Limb (tissue), 2 donors: ENCODE measurements around the gene KIF2C.
"Not testable (repeated sequence)": the region's sequence is repeated elsewhere in the genome, so short reads cannot be mapped to it uniquely, and the experiment has no call there.

Experiments used
- DNase-seq, 2 donors: peaks; one replicate each; pipeline ENCODE4 v3.0.0-alpha.2; 2016; ENCODE audit errors: extremely low spot score in 2 of 2

KIF2C gene

DNA sequence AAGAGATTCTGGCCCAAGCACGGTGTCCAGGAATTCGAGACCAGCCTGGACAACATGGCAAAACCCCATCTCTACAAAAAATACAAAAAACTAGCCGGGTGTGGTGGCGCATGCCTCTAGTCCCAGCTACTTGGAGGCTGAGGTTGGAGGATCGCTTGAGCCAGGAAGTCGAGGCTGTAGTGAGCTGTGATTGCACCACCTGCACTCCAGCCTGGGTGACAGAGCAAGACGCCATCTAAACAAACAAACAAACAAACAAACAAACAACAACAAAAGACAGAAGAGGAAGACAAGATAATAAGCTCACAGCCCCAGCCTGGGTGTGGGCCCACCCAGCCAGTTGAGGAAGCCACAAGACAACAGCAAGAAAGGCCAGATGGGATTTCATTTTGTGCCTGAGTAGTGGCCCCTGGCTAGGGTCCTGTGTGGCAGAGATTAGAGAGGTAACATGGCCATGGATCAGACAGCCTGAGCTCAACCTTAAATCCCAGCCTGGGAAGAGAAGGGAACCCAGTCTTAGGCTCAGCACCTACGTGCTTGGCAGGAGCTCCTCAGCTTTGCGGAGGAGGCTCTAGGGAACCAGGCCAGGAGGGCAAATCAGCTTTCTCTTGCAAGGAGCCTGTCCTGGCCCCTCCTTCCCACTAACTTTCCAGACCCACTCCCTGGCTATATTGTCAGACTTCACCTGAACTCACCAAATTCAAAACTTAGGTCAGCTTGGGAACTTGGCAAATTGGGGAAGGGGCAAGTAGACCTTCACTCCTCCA, 53.3 kb downstream of the KIF2C start:
- DNase-seq: no peak

DNA sequence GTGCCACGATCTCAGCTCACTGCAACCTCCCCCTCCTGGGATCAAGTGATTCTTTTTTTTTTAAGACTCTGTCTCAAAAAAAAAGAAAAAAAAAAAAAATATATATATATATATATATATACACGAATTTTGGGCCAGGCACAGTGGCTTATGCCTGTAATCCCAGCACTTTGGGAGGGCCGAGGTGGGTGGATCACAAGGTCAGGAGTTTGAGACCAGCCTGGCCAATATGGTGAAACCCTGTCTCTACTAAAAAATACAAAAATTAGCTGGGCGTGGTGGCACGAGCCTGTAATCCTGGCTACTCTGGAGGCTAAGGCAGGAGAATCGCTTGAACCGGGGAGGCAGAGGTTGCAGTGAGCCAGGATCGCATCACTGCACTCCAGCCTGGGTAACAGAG, 58.2 kb downstream of the KIF2C start:
- DNase-seq: not testable (repeated sequence)

DNA sequence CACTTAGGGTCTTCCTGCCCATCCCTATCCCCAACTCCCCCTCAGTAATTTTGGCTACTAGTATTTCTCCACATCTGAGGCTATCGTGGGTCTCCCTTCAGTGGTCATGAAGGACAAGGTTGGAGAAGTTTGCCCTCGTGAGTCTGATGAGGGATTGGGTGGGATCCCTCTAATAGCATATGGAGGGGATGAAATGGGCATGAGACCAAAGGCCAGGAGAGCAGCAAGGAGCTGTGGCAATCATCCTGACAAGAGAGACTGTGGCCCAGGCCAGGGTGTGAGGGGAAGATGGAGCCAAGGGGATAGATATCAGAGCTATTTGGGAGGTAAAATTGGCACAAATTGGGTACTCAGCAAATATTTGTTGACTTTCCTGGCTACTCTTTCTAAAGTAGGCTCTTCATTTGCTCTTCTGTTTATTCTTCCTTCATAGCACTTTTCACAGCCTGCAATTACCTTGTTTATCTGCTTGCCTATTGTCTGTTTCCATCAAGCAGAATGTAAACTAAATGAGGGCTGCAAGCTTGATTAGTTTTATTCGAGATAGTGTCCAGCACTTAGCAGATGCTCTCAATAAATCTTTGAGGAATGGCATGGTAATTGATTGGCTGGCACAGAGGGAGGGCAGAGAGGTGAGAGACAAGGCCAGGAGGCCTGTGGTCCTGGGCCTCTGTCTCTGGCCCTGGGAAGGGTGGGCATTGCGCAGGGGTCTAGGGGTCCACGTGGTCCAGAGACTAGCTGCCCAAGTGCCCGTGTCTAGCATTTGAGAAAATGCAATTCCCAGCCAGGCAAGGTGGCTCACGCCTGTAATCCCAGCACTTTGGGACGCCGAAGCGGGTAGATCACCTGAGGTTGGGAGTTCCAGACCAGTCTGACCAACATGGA, 59.1 kb downstream of the KIF2C start:
- DNase-seq: no peak

DNA sequence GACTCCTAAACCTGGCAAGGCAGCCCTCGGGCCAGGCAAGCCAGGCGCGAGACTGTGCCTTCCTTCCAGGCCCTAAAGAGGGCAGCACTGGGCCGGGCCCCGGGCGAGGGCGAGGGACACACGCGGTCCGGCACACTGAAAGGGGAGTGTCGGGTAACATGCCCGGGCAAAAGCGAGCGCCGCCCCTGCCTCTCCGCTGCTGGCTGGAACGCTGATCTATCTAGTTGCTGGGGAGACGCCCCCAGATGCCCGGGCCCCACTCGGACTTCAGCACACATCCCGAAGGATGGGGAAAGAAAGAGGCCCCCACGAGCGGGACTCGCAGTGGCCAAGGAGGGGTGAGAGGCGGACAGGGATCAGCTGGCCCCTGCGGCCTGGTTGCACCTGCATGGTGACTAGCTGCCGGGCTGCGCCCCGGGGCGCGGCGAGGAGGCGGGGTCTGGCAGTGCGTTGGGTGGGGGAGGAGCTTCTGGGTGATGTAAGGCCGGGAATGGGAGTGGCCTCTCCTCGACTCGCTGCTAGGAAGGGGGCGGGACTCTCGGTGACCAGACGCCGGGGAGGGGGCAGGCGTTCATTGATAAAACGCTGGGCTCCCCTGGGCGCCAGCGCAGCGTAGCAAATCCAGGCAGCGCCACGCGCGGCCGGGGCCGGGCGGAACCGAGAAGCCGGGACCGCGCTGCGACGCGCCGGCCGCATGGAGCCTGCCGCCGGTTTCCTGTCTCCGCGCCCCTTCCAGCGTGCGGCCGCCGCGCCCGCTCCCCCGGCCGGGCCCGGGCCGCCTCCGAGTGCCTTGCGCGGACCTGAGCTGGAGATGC, 60.3 kb downstream of the KIF2C start, which contains the start of gene PLK3:
Gene PLK3, plus strand, starts transcription at position 608 of the 815 bp plus-strand sequence. Its CDS starts 87 bp downstream, at position 695.
- DNase-seq: peak; percentile 97 to 99

DNA sequence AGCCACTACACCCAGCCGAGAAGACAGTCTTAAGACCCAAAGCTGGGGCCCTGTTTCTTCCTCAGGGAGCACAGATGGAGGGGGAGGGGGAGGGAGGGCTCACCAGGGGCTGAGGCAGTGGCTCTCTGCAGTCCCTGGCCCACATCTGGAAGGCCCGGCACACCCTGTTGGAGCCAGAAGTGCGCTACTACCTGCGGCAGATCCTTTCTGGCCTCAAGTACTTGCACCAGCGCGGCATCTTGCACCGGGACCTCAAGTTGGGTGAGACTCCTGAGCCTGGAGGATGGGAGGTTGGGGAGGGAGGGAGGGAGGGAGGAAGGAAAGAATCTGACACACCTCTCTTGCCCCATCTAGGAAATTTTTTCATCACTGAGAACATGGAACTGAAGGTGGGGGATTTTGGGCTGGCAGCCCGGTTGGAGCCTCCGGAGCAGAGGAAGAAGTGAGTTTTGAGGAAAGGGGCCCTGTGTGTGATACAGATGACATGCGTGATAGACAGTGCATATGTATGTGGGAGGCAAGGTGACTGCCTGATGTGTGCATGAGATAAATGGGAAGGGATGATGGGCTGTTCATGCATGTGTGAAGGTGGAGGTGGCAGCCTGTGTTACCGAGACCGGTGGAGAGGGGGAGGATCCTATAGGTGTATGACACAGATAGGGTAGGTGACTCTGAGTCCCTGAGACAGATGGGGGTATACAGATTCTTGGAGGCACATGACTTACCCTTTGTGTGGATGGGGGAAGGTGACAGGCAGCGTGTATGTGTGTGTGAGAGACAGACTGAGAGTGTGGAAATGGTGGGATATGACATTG, 62.1 kb downstream of the KIF2C start:
- peak in 1 of 2 donors; percentile 44 for DNase-seq

DNA sequence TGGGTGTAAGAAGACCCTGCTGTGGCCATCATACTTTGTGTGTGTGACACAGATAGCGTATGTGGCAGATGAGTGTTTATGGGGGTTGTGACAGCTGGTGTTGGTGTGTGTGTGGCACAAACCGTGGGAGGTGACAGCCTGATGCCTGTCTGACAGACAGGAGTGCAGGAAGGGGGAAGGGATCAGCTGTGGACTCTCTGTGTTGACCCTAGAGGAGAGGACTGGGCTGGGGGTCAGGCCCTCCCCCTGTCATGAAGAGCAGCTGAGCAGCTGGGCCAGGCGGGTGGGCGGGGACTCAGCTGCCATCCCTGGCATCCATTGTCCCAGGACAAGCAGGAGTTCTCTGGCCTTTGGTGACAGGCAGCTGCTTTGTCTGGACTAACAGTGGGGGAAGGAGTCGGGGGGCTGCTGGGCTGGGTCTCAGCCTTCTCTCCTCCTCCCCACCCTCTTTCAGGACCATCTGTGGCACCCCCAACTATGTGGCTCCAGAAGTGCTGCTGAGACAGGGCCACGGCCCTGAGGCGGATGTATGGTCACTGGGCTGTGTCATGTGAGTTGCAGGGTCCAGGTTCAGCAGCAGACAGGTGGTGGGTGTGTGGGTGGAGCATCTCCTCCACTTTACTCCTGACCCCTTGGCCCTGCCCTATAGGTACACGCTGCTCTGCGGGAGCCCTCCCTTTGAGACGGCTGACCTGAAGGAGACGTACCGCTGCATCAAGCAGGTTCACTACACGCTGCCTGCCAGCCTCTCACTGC, 62.8 kb downstream of the KIF2C start:
- DNase-seq: peak in 1 of 2 donors; percentile 66

DNA sequence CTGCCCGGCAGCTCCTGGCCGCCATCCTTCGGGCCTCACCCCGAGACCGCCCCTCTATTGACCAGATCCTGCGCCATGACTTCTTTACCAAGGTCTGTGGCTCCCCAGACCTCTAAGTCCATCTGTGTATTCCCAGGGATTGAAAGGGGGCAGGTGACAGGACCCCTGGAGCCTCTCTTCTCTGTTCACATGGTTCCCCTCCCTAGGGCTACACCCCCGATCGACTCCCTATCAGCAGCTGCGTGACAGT, 63.4 kb downstream of the KIF2C start:
- no peak for DNase-seq

DNA sequence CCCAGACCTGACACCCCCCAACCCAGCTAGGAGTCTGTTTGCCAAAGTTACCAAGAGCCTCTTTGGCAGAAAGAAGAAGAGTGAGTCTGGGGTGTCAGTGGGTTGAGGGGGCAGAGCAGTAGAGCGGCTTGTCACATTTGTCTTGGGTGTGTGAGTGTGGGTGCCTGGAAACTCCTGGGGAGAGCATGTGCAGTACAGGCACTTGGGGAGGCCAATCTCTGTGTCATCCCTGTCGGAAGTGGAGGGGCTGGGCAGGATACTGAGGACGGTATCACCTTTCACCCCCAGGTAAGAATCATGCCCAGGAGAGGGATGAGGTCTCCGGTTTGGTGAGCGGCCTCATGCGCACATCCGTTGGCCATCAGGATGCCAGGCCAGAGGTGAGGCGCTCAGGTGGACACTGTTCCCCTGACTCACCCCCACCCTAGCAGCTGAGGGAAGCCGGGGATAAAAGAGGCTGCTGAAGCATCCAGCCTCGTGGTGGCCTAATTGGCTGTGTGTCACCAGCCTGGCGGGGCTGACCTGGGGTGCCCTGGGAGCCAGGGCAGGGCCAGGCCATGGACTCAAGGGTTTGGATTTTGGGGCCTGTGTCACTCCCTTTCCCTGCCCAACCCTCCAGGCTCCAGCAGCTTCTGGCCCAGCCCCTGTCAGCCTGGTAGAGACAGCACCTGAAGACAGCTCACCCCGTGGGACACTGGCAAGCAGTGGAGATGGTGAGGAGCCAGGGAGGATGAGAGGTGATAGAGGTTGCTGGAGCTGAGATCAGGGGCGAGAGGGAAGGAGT, 63.9 kb downstream of the KIF2C start:
- no peak for DNase-seq

DNA sequence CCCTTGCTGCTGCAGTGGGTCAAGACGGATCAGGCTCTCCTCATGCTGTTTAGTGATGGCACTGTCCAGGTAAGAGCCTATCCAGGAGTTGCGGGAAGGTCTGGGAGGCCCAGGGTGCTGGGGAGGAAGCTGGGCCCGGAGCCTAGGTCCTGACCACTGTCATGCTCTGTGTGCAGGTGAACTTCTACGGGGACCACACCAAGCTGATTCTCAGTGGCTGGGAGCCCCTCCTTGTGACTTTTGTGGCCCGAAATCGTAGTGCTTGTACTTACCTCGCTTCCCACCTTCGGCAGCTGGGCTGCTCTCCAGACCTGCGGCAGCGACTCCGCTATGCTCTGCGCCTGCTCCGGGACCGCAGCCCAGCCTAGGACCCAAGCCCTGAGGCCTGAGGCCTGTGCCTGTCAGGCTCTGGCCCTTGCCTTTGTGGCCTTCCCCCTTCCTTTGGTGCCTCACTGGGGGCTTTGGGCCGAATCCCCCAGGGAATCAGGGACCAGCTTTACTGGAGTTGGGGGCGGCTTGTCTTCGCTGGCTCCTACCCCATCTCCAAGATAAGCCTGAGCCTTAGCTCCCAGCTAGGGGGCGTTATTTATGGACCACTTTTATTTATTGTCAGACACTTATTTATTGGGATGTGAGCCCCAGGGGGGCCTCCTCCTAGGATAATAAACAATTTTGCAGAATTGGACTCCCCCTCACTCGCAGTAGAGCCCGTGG, 65.8 kb downstream of the KIF2C start:
- DNase-seq: no peak

DNA sequence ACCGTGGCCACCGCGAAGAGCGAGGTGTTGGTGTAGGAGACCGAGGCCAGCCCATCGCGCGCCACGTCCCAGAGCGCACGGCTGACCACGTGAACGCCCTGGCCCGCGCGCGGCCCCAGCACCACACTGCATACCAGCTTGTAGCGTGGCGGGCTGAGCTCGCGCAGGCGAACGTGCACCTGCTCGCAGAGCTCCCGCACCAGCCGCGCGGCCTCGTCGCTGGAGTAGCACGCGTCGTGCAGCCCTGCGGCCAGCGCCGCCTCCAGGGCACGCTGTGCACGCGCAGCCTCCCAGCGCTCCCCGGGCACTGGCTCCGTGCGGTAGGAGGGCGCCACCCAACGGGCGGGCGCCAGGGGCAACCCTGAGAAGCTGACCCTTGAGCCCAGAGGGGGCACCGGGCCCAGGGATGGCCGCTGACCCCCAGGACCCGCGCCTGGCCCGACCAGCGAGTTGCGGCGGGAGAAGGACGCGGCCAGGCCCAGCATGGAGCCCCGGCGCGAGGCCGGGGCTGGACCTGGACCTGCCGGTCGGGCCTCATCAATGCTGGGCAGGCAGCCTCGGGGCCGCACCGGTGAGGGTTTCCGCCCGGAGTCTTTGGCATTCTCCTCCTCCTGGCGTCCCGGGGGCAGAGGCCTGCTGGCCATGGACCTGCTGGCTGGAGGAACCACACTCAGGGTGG, 66.5 kb downstream of the KIF2C start:
- peak in 1 of 2 donors; percentile 38 for DNase-seq

DNA sequence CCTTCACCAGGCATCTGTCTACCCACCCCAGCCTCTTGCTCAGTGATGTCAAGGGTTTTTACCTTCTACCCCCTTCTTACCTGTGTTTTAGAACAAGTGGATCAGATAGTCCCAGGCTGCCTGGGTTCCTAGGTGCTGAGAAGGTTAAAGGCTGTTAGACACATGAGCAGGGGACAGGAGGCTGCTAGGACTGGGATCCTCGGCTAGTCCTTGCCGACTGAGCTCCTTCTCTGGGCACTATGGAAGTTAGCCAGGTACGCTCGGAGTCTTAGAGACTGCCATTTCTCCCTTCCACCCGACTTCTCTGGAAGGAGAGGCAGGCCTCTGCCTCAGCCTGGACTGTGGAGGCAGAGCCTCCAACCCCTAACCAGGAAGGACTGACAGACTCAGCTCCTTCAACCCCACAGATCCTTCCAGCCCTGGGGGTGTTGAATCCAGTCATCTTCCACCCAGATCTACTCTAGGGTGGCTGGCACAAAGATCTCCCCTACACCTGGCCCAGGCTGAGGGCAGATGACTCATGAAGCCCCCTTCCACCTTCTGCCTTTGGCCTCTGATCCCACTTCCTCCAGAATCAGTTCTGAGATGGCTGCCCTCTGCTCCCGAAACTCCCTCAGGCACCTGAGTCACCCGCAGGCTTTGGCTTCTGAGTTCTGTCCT, 67.2 kb downstream of the KIF2C start, which contains the start of gene DYNLT4:
Gene DYNLT4, minus strand, starts transcription at position 648 of the 660 bp plus-strand sequence. CDS start 683 bp downstream, outside the sequence.
- peak in 1 of 2 donors; percentile 35 for DNase-seq

DNA sequence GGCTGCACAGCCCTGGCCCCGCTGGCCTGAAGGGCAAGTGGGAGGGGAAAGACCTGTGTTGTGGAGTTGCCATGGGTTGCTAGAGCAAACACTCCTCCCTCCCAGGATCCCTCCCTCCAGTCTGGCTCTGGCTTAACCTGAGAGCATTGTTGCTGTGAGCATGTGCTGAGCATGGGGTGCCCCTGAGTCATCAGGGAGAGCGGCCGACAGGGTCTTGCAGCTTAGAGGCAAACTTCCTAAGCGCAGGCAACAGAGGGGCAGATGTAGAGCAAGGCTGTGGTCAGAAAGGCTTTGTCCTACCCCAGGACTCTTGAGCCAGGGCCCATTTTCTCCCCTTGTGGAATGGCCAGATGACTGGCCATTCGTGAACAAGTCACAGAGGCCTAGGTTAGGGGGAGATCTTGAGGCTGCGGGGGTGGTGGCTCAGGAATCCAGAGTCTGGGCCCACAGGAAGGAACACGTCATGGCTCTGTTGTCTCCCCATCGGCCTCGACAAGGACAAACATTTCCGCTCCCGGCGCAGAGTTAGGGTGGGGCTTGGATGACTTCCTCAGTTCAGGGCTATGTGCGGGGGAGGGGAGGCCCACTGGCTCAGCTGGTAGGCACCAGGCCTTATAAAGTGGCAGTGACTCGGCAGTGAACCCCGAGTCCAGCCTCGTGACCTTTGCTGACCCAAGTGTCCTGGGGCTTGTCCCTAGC, 67.9 kb downstream of the KIF2C start:
- DNase-seq: peak; percentile 88 to 91

DNA sequence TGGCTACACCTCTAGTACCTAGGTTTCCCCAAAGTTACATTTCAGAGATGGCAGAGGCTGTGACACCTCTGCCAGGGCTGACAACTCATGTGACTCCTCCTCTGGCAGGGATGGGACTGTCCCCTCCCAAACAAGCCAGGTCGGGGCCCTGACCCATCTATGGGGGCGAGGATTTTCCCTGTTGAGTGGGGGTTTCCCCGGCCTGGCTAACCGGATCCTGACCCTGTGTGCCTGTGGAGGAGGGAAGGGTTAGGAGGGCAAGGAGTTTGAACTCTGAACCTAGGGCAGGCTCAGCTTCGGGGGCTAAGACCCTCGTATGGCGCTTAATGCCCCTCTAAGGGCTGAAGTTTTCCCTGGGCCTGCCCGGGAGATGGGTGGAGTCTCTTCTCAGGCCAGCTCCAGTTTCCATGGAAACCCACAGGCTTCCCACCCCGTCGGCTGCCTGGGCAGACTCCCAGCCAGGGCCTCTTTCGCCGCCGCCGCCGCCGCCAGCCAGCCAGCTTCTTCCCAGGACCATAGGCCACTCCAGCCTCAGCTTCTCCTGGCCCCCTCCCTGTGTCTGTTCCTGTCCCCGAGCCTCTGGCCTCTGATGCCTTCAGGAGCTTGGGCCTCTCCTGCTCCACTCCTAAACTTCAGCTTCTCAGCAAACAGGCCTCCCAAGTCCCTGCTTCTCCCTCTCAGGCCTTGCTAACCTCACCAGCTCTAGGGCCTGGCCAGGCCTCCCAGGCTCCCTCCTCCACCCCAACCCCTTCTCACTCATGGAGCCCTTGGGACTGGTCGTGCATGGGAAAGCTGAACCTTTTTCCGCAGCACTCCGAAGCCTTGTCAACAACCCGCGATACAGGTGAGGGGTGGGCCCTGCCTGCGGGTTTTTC, 68.7 kb downstream of the KIF2C start, which contains the start of gene BTBD19:
Gene BTBD19, plus strand, starts transcription at position 461 of the 875 bp plus-strand sequence. Its CDS starts 298 bp downstream, at position 759.
- peak; percentile 91 to 92 for DNase-seq

DNA sequence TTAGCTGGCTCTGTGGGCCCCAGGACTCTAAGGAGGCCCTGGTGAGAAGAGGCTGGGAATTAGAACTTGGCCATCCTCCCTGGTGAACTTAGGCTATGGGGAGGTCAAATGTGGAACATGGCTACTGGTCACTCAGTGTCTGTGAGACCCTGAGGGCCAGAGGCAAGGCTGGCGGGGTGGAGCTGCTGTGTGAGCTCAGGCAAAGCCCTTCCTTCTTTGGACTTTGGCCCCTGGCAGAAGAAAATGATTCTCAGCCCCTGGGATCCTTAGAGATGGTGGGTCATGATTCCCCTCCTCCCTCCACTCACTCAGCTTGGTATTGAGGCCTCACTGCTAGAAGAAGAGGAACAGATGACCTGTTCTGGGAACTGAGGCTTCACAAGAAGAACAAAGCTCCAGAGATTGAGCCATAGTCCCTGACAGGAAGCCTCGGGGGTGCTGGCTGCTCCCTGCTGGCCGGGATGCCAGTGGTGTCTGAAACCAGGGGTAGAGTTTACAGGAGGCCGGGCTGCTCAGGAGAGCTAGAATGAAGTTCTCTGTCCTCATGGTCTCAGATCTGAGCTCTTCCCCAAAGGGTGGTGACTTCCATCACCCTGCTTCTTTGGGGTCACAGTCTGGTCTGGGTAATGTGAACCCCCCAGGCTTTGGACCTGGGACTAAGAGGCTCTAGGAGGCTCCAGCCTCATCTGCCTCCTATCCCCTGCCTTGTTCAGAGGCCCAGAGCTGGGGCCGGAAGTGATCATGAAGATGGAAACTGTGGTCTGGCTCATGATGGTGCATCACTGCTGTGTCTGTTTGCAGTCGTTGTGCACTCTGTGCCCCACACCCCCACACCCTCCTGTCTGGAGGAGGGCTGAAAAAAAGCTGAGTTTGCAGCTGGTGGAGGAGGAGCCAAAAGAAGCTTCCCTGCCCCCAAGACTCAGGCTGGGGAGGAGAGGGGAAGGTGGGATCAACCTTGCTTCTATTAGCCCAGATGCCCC, 69.6 kb downstream of the KIF2C start:
- DNase-seq: peak in 1 of 2 donors; percentile 45
